Fibroblast of lung (primary cell): ENCODE measurements around the gene PBX1.

Experiments
- CTCF ChIP-seq, 2 donors: IDR thresholded peaks in 1 of 2; conservative IDR thresholded peaks in 1 of 2; 1 replicate in 1 of 2; 2 replicates in 1 of 2; pipeline ENCODE4 v1.5.1; 2011 to 2012; ENCODE audit warnings: low read length in 2 of 2, control low read depth in 1 of 2, inconsistent platforms in 1 of 2, low read depth in 1 of 2, mild to moderate bottlenecking in 1 of 2
- EZH2 ChIP-seq: IDR thresholded peaks from 2 replicates; pipeline ENCODE4 v1.5.1; 2012; ENCODE audit warnings: low read length, control low read depth, mild to moderate bottlenecking; ENCODE audit errors: missing control alignments

GRCh38 chr1:164678136-164678700 lies 119.2 kb downstream of the PBX1 start:
- TF ChIP-seq CTCF (conservative IDR thresholded peaks at IDR 0.05 in 1 of 2, IDR thresholded peaks at IDR 0.05 in 1 of 2; ENCODE audit: low read depth in 1 of 2, low read length in 2 of 2) (no peak), EZH2 (no peak)
